HepG2 (cell line): ENCODE results near the gene BCL2L1. TPM values are rescaled to one million over a fixed set of nuclear protein-coding genes. Genes with fewer than 3 reads are reported as not detected.

ENCODE experiments used
- FOXO1 ChIP-seq: sonication (generic); formaldehyde crosslinking; IDR thresholded peaks from 2 replicates; pipeline ENCODE4 v1.4.0; 2020; ENCODE audit warnings: missing genetic modification reagents
- HNF4G ChIP-seq, 2 experiments: sonication (generic) in 1 of 2; formaldehyde crosslinking in 1 of 2; IDR thresholded peaks; 2 replicates each; pipeline versions ENCODE4 v1.4.0 to v1.6.1; 2011 to 2020; ENCODE audit warnings: borderline replicate concordance in 2 of 2, low read depth in 2 of 2, mild to moderate bottlenecking in 2 of 2, low read length in 1 of 2, missing genetic modification reagents in 1 of 2, moderate library complexity in 1 of 2
- HOXA5 ChIP-seq: sonication (generic); formaldehyde crosslinking; IDR thresholded peaks from 2 replicates; pipeline ENCODE4 v1.4.0; 2020; ENCODE audit warnings: missing genetic modification reagents
- MXD3 ChIP-seq: IDR thresholded peaks from 2 replicates; pipeline ENCODE4 v1.6.1; 2016; ENCODE audit warnings: mild to moderate bottlenecking, missing biosample characterization, missing genetic modification reagents
- NFIC ChIP-seq: IDR thresholded peaks from 2 replicates; pipeline ENCODE4 v1.6.1; 2012; ENCODE audit warnings: mild to moderate bottlenecking, low read length, inconsistent platforms
- NKX3-1 ChIP-seq: sonication (generic); formaldehyde crosslinking; IDR thresholded peaks from 2 replicates; pipeline ENCODE4 v1.5.0; 2020; ENCODE audit warnings: missing genetic modification reagents
- NONO ChIP-seq, 2 experiments: fragments of 450-650 bp in 1 of 2; sonication (generic) in 1 of 2; formaldehyde crosslinking in 1 of 2; IDR thresholded peaks in 1 of 2; conservative IDR thresholded peaks in 1 of 2; 2 replicates each; pipeline versions ENCODE4 v1.6.1 to v1.8.0; 2017 to 2022; ENCODE audit warnings: mild to moderate bottlenecking in 1 of 2, missing genetic modification reagents in 1 of 2, moderate library complexity in 1 of 2
- STAT6 ChIP-seq: sonication (generic); formaldehyde crosslinking; IDR thresholded peaks from 2 replicates; pipeline ENCODE4 v1.4.0; 2020; ENCODE audit warnings: missing genetic modification reagents, mild to moderate bottlenecking, borderline replicate concordance
- TEF ChIP-seq: sonication (generic); formaldehyde crosslinking; IDR thresholded peaks from 2 replicates; pipeline ENCODE4 v1.5.0; 2020; ENCODE audit warnings: missing genetic modification reagents
- THAP9 ChIP-seq: sonication (generic); formaldehyde crosslinking; IDR thresholded peaks from 2 replicates; pipeline ENCODE4; 2020; ENCODE audit warnings: missing genetic modification reagents, mild to moderate bottlenecking, borderline replicate concordance
- ZFP36 ChIP-seq: fragments of 150-350 bp; IDR thresholded peaks from 2 replicates; pipeline ENCODE4 v1.6.1; 2018; ENCODE audit warnings: borderline replicate concordance, low read length, low read depth; ENCODE audit not compliant: partially characterized antibody
- ZNF292 ChIP-seq: sonication (generic); formaldehyde crosslinking; IDR thresholded peaks from 2 replicates; pipeline ENCODE4 v1.8.1; 2022; ENCODE audit warnings: mild to moderate bottlenecking, low read depth, missing genetic modification reagents, borderline replicate concordance
- ZNF329 ChIP-seq: sonication (generic); formaldehyde crosslinking; IDR thresholded peaks from 2 replicates; pipeline ENCODE4 v1.9.0; 2021; ENCODE audit warnings: low read depth, mild to moderate bottlenecking, missing genetic modification reagents
- ZNF569 ChIP-seq: sonication (generic); formaldehyde crosslinking; IDR thresholded peaks from 2 replicates; pipeline ENCODE4 v1.5.0; 2020; ENCODE audit warnings: mild to moderate bottlenecking, missing genetic modification reagents, moderate library complexity, borderline replicate concordance
- ZNF572 ChIP-seq: sonication (generic); formaldehyde crosslinking; IDR thresholded peaks from 2 replicates; pipeline ENCODE4 v1.5.1; 2020; ENCODE audit warnings: mild to moderate bottlenecking, missing genetic modification reagents
- ZNF704 ChIP-seq: sonication (generic); formaldehyde crosslinking; IDR thresholded peaks from 2 replicates; pipeline ENCODE4 v1.8.1; 2023; ENCODE audit warnings: mild to moderate bottlenecking, inconsistent platforms, moderate library complexity, missing genetic modification reagents, borderline replicate concordance
- polyA plus RNA-seq, 8 experiments: library from polyadenylated mRNA; depleted of rRNA in 3 of 8; stranded (reverse) in 7 of 8; unstranded in 1 of 8; fragments of >200 nt; fragmentation: Illumina TruSeq in 4 of 8; extraction: Trizol in 4 of 8; gene quantifications; 2 replicates each; pipeline versions ENCODE4 v1.2.1 to v1.2.3, GENCODE V29; 2011 to 2016; ENCODE audit warnings: low read depth in 4 of 8, missing spikeins in 1 of 8, mixed read lengths in 1 of 8; ENCODE audit not compliant: insufficient read depth in 1 of 8
- total RNA-seq, 5 experiments: library from RNA; depleted of rRNA; stranded (reverse); fragments of >200 nt; fragmentation: Illumina TruSeq; extraction: Trizol; gene quantifications; 2 replicates each; pipeline ENCODE4 v1.2.3, GENCODE V29; 2016; ENCODE audit warnings: low read depth in 1 of 5

BCL2L1 gene
- total and polyA plus RNA-seq, 2 of the 13 experiments (the other 11 are each of a cell fraction or from before 2014, with no cell fraction given), result 164 to 258 TPM

GRCh38 chr20:31679357-31680285, 43.0 kb downstream of the BCL2L1 start (continued):
- TF ChIP-seq NONO (IDR thresholded peaks at IDR 0.05) (no peak), NONO (CRISPR knock-in tag; conservative IDR thresholded peaks at IDR 0.05) (no peak), HNF4G (IDR thresholded peaks at IDR 0.05; ENCODE audit: borderline replicate concordance, low read depth, low read length) (peak; percentile 37; the same call in 1 of the 2 replicates), HNF4G (CRISPR knock-in tag; IDR thresholded peaks at IDR 0.05; ENCODE audit: borderline replicate concordance, low read depth) (no peak), NKX3-1 (CRISPR knock-in tag) (0 out of 2 replicates have a peak, but pooled peaks have one; percentile 29), MXD3 (CRISPR knock-in tag) (0 out of 2 replicates have a peak, but pooled peaks have one; percentile 15), ZNF329 (no peak), ZNF292 (0 out of 2 replicates have a peak, but pooled peaks have one; percentile 8), ZNF572 (peak; percentile 93), THAP9 (CRISPR knock-in tag) (no peak), NFIC (no peak), TEF (no peak), FOXO1 (CRISPR knock-in tag) (no peak), STAT6 (CRISPR knock-in tag) (0 out of 2 replicates have a peak, but pooled peaks have one; percentile 51), ZNF569 (CRISPR knock-in tag) (no peak), HOXA5 (CRISPR knock-in tag) (0 out of 2 replicates have a peak, but pooled peaks have one; percentile 44), ZNF704 (CRISPR knock-in tag) (no peak), ZFP36 (no peak)
